GM06990 (cell line): Measurements from ENCODE around the gene TTC33.
"Not testable (repeated sequence)": the region's sequence is repeated elsewhere in the genome, so short reads cannot be mapped to it uniquely, and the experiment has no call there.

Experiments
- DNase-seq: peaks from one replicate; pipeline ENCODE4 v3.0.0-alpha.2; 2011; ENCODE audit not compliant: insufficient read length; ENCODE audit errors: extremely low read depth
- H3K27me3 ChIP-seq: replicated peaks from 2 replicates; pipeline ENCODE4 v1.6.0; 2011; ENCODE audit warnings: low read length; ENCODE audit not compliant: control insufficient read depth, insufficient read depth
- H3K36me3 ChIP-seq: 2 replicates; pipeline ENCODE4 v1.5.1; 2011; ENCODE audit warnings: low read length; ENCODE audit not compliant: control insufficient read depth, insufficient read depth
- H3K4me3 ChIP-seq: replicated peaks from 2 replicates; pipeline ENCODE4 v1.5.1; 2011; ENCODE audit warnings: low read depth, mild to moderate bottlenecking, control low read depth, low read length
- CTCF ChIP-seq: IDR thresholded peaks from 2 replicates; pipeline ENCODE4 v1.5.1; 2011; ENCODE audit warnings: low read length, control low read depth, mild to moderate bottlenecking, inconsistent platforms; ENCODE audit not compliant: insufficient read depth, poor library complexity, severe bottlenecking

Gene TTC33

GRCh38 chr5:40667161-40667663 is 88.5 kb downstream of the TTC33 start:
- H3K27me3 ChIP-seq = no peaks in the 10 kb centered on the region
- no peaks in the 10 kb centered on the region for H3K36me3 ChIP-seq
- no peak for DNase-seq
- no peak for TF ChIP-seq CTCF
- no peak overlapping the region for H3K4me3 ChIP-seq

GRCh38 chr5:40666657-40667056 is 89.1 kb downstream of the TTC33 start:
- TF ChIP-seq CTCF = no peak
- no peak overlapping the region for H3K4me3 ChIP-seq
- H3K27me3 ChIP-seq = no peaks in the 10 kb centered on the region
- no peak for DNase-seq
- H3K36me3 ChIP-seq = no peaks in the 10 kb centered on the region

GRCh38 chr5:40665635-40666298 is 90.0 kb downstream of the TTC33 start:
- DNase-seq = no peak
- H3K36me3 ChIP-seq = no peaks in the 10 kb centered on the region
- no peak for TF ChIP-seq CTCF
- no peak overlapping the region for H3K4me3 ChIP-seq
- no peaks in the 10 kb centered on the region for H3K27me3 ChIP-seq

- DNase-seq = no peak
- Histone ChIP-seq H3K36me3 (no peaks in the 10 kb centered on the region), H3K4me3 (no peak overlapping the region), H3K27me3 (no peaks in the 10 kb centered on the region)
- TF ChIP-seq CTCF = no peak
Observed at GRCh38 chr5:40660751-40661150, 95.0 kb downstream of the TTC33 start.

GRCh38 chr5:40656766-40657165 is 99.0 kb downstream of the TTC33 start:
- no peaks in the 10 kb centered on the region for H3K27me3 ChIP-seq
- TF ChIP-seq CTCF = no peak
- DNase-seq = no peak
- H3K4me3 ChIP-seq = no peak overlapping the region
- no peaks in the 10 kb centered on the region for H3K36me3 ChIP-seq

GRCh38 chr5:40656091-40656490 is 99.7 kb downstream of the TTC33 start:
- H3K27me3 ChIP-seq, DNase-seq, H3K36me3 ChIP-seq, H3K4me3 ChIP-seq: not testable (repeated sequence)
